GM18505 (cell line): ENCODE results near the gene MAGI2.

Experiments used
- ATAC-seq: cut with Tn5 transposase; IDR thresholded peaks from one replicate; pipeline ENCODE4 v1.9.1; 2021; ENCODE audit not compliant: unreplicated experiment
- POLR2A ChIP-seq: IDR thresholded peaks from 4 replicates; pipeline ENCODE4 v1.6.1; 2011; ENCODE audit warnings: borderline replicate concordance; ENCODE audit not compliant: insufficient read depth, insufficient read length; ENCODE audit errors: extremely low read depth

Gene MAGI2

DNA sequence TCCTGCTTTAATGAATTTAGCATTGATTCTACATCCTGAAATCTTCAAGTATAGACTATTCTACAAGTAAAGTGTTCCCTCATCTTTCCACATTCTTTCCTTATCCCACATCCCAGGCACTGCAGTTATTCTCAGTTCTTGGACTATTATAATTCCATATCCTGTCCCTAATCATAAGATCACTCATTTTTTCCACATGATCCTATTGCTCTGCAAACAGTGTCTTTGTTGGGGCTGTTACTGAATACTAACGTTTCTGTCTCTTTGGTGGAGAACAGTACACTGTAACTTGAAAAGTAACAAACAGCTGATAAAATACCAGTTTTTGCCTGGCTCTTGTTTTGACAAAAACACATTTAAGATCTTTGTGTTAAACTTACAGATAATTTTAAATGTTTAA lies 769.9 kb downstream of the MAGI2 start:
- no peak for ATAC-seq
- no peak for TF ChIP-seq POLR2A

DNA sequence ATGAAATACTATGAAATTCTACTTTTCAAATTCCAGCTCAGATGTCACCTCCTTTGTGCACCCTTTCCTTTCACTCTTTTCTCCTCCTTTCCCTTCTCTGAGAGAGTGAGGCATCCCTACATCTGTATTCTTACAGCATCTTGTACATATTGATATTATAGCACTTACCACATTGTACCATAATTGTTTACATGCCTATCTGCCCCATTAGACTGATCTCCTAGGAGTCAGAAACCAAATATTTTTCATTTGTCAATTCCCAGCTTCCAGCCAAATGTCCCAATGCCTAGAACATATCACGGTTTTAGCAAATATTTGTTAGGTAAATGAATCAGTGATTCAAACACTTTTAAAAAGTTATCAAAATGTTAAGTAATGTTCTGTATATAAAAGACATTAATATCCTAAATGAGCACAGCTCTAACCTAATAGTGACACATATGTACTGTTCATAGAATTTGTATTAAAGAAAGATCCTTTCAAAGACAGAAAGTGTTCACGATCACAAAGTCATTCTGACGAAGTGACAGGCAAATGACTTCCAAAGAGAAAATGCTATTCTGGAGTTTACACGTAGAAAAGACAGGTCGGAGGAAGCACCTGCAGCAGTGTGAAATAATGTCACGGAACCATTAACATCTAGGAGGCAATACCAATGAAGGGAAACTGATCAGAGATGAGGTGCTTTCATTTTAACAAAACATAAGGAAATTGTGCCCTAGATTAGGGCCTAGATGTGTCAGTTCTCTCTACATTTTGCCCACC lies 774.2 kb downstream of the MAGI2 start:
- TF ChIP-seq POLR2A, result no peak
- ATAC-seq, result no peak

DNA sequence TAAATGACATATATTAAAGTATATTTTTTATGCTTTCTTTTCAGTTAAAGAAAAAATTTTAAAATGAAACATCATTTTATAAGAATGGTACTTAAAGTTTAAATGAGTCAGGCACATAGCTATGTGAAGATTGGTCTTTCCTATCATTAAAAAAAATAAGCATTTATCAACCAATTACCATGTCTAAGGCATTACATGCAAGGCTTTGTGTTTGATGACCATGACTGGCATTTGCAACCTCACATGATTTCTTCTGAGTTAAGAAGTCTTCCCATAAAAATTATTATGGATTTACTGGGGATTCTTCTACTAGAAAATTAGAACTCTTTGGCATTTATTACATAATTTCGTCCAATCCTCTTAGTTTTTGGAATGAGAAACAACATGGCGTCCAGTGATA lies 776.1 kb downstream of the MAGI2 start:
- no peak for ATAC-seq
- no peak for TF ChIP-seq POLR2A

GRCh38 chr7:78675511-78675910 lies 778.0 kb downstream of the MAGI2 start:
- TF ChIP-seq POLR2A, result no peak
- no peak for ATAC-seq

DNA sequence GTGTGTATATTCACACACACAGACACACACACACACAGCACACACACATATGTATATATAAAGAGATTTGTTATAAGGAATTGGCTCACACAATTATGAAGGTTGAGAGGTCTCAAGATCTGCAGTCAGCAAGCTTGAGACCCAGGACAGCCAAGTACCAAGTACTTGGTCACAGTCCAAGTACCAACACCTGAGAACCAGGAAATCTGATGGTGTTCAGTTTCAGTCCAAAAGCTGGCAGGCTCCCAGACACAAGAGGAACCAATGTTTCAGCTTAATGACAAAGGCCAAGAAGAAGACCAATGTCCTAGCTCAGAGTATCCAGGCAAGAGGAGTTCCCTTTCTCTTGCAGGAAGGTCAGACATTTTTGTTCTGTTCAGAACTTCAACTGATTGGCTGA lies 780.2 kb downstream of the MAGI2 start:
- no peak for TF ChIP-seq POLR2A
- ATAC-seq, result no peak

GRCh38 chr7:78662939-78663338 lies 790.5 kb downstream of the MAGI2 start:
- ATAC-seq, result no peak
- TF ChIP-seq POLR2A, result no peak

- no peak for TF ChIP-seq POLR2A
- no peak for ATAC-seq
These were observed 803.5 kb downstream of the MAGI2 start for GRCh38 chr7:78649976-78650375.

DNA sequence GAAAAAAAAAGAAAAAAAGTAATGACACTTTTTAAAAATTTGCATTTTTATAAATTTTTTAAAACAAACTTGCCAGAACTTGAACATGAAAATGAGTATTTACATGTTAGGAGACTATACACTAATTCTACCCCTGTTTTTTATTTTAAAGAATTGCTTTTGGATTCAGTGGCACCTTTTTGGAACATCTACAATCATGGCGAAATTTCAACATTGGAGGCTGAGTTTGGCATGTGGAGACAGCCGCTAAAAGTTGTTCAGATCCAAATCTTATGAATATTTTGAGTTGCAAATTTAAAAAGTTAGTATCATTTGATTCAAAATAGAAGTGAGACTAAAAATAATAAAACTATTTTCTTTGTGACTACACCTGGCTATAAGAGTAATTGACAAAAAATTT lies 804.2 kb downstream of the MAGI2 start:
- TF ChIP-seq POLR2A, result no peak
- ATAC-seq, result no peak

DNA sequence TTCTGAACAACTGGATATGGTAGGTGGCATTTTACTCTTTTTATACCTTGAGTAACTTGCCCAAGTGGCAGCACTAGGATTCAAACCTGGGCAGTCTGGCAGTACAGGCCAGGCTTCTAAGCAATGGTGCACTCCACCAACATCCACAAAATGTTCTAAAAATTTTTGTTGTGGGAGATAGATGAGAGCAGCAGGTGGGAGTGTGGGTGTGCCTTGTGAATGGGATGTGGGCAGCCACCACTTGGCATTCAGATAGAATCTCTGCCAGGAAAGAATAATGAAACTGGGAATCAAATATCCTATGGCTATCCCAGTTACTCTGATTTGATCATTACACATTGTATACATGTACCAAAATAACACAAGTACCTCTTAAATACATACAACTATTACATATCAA lies 810.7 kb downstream of the MAGI2 start:
- no peak for ATAC-seq
- TF ChIP-seq POLR2A, result no peak

DNA sequence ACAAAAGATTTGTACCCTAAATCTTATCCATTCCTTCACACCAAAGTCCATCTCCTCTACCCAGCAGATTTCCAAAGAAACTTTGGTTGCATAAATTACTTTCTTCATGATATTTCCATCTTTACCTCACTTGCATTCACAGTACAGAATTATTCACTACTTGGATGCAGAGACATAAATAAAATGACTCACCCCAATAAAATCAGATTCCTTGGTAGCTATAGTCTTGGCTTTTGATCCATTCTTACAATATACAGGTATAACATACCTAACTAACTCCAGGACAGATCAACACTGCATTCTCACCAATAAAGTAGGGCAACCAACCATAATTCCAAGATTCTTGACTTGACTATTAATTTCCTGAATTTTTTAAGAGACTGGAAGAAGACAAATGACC lies 815.1 kb downstream of the MAGI2 start:
- no peak for ATAC-seq
- no peak for TF ChIP-seq POLR2A

DNA sequence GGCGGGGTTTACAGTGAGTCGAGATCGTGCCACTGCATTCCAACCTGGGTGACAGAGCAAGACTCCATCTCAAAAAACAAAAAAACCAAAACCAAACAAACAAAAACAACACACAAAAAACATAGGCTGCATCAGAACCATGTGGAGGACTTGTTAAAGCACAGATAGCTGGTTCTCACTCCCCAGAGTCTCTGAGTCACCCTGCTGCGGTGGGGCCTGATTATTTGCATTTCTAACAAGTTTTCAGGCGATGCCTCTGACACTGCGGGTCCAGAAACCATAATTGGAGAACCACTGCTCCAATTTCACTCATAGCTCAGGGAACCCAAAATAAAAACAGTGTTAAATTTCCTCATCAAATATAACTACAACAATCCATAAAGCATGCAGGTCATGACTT lies 816.7 kb downstream of the MAGI2 start:
- no peak for TF ChIP-seq POLR2A
- ATAC-seq, result no peak

GRCh38 chr7:78635026-78635793 lies 818.3 kb downstream of the MAGI2 start:
- no peak for ATAC-seq
- TF ChIP-seq POLR2A, result no peak

DNA sequence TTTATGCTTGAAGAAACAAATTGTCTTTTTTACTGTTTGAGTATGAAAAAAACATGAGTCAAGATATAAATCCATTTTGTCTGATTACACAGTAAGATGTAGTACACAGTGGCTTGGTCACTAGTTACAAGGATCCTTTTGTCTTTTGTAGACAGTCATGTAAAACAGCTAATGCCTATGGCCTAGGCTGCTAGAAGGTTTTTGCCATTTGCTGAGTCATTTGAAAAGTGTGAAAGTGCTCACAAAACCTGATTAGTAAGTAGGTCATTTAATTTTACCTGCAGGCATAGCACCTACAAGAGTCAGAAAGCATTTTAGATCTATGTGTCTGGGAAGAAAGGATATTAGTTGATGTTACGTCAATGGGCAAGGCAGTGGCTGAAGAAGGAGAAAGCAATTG lies 819.4 kb downstream of the MAGI2 start:
- ATAC-seq, result no peak
- TF ChIP-seq POLR2A, result no peak

GRCh38 chr7:78620920-78621319 lies 832.5 kb downstream of the MAGI2 start:
- no peak for TF ChIP-seq POLR2A
- no peak for ATAC-seq

GRCh38 chr7:78616539-78616938 lies 836.9 kb downstream of the MAGI2 start:
- no peak for ATAC-seq
- no peak for TF ChIP-seq POLR2A

DNA sequence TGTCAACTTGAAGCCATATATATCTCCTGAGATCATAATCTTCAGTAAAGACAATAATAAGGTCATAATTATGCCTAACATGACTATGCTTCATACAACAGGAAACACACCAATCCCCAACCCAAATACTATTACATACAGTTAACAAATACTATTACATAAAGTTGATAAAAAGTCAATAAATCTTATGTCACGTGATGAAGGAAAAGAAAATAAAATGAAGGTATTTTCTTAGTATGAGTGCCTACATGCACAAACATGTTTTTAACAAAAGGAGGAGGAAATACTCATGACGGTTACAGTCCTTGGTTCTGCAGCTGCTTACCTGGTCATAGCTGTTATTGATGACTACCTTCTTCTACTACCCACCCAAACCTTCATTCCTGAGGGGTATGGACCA lies 844.2 kb downstream of the MAGI2 start:
- TF ChIP-seq POLR2A, result no peak
- no peak for ATAC-seq
